ENCODE measurements around the gene SP9. TPM values are rescaled to one million over a fixed set of nuclear protein-coding genes. Genes with fewer than 3 reads are reported as not detected.

The SP9 gene
- total RNA-seq, 1 experiment from 2014 or later = not detected

GRCh38 chr2:174332217-174332963 is 2.4 kb upstream of the SP9 start:
- peaks cover 0 to 3% (median 0%) of the 10 kb centered on the region in 3 experiments; a peak in 2 of 7 replicates for H3K36me3 Mint-ChIP-seq (ENCODE audit: insufficient read depth in 1 of 3, low read depth in 3 of 3)
- Histone ChIP-seq H3T11ph (ENCODE audit: low read length) (no peak overlapping the region), H4K5ac (ENCODE audit: insufficient read length, low read depth, low read length) (no peak overlapping the region), H3K9me3 (ENCODE audit: control insufficient read depth, low read depth, low read length) (no peaks in the 10 kb centered on the region), H2BK20ac (ENCODE audit: low read depth, low read length, poor library complexity, severe bottlenecking) (no peak overlapping the region), H3K18ac (ENCODE audit: insufficient read length, low read depth, low read length) (no peak overlapping the region), H2BK120ac (ENCODE audit: low read depth, low read length, poor library complexity, severe bottlenecking) (no peak overlapping the region), H3K79me2 (ENCODE audit: insufficient read depth, low read length) (no peaks in the 10 kb centered on the region), H3K4me2 (ENCODE audit: insufficient read depth, insufficient read length, low read length) (peak overlapping the region; percentile 60), H2BK15ac (ENCODE audit: low read depth, low read length) (no peak overlapping the region), H4K8ac (replicated peaks; ENCODE audit: insufficient read length, low read depth, low read length) (no peak overlapping the region), H4K91ac (ENCODE audit: insufficient read length, low read depth, low read length) (no peak overlapping the region), H3K23ac (ENCODE audit: insufficient read length, low read depth, low read length) (no peak overlapping the region), H3K79me1 (ENCODE audit: insufficient read depth, low read depth, low read length, poor library complexity, severe bottlenecking) (no peaks in the 10 kb centered on the region), H3K23me2 (ENCODE audit: insufficient read length, low read depth, low read length, poor library complexity, severe bottlenecking) (peaks cover 25% of the 10 kb centered on the region), H3K4ac (ENCODE audit: low read depth, low read length) (no peak overlapping the region), H2BK12ac (ENCODE audit: insufficient read length, low read depth, low read length) (no peak overlapping the region), H4K20me1 (ENCODE audit: control insufficient read depth, insufficient read depth, insufficient read length) (no peaks in the 10 kb centered on the region), H2BK5ac (ENCODE audit: insufficient read length, low read length) (no peak overlapping the region), H3K27ac (ENCODE audit: insufficient read length, low read depth, low read length) (no peak overlapping the region), H3K27me3 (ENCODE audit: insufficient read depth, low read length) (peaks cover 86% of the 10 kb centered on the region), H2AK5ac (ENCODE audit: insufficient read length, low read length) (no peak overlapping the region), H3K14ac (ENCODE audit: insufficient read depth, low read length) (no peak overlapping the region), H3K9ac (ENCODE audit: extremely low read depth, insufficient read length, low read length) (no peak overlapping the region), H3K4me1 (ENCODE audit: insufficient read depth, low read length) (peaks cover 3% of the 10 kb centered on the region; the same call in 1 of the 2 replicates), H3K56ac (ENCODE audit: insufficient read length, low read depth, low read length) (no peak overlapping the region), H2AFZ (ENCODE audit: low read length) (no peak overlapping the region)
- DNase-seq = peak; percentile 73
- peak overlapping the region; percentile 34 to 76 for H3K4me3 Mint-ChIP-seq
- H3K27ac Mint-ChIP-seq = no peak overlapping the region
- peaks cover 98% of the 10 kb centered on the region for H3K27me3 Mint-ChIP-seq (ENCODE audit: low read depth)
- WGBS (ENCODE audit: extremely low coverage, insufficient read length, low lambda C conversion rate) = no CpG with 5 or more reads among the region's 31 CpGs
- H3K9me3 Mint-ChIP-seq = peaks cover 0 to 11% of the 10 kb centered on the region in 2 experiments; a peak in 1 of 5 replicates
- TF ChIP-seq CTCF (conservative IDR thresholded peaks at IDR 0.05) = peak; percentile 31; the same call in 1 of the 3 replicates
- peaks cover 52 to 62% of the 10 kb centered on the region in 2 experiments for H3K4me1 Mint-ChIP-seq
